IPS-20b (cell line): ENCODE results near the gene MICAL3.

Experiments
- H3K27ac ChIP-seq: one replicate; pipeline ENCODE4 v1.5.1; 2013; ENCODE audit warnings: low read length
- H3K27me3 ChIP-seq: 2 replicates; pipeline ENCODE4 v1.6.1; 2013; ENCODE audit warnings: mild to moderate bottlenecking, low read length, inconsistent platforms; ENCODE audit not compliant: insufficient read depth
- H3K36me3 ChIP-seq: 2 replicates; pipeline ENCODE4 v1.6.1; 2013; ENCODE audit warnings: low read depth, mild to moderate bottlenecking, inconsistent platforms, low read length, moderate library complexity; ENCODE audit not compliant: insufficient read depth
- H3K4me1 ChIP-seq: 2 replicates; pipeline ENCODE4 v1.6.1; 2013; ENCODE audit warnings: mild to moderate bottlenecking, control low read depth, inconsistent platforms, low read length, moderate library complexity; ENCODE audit not compliant: insufficient read depth
- H3K4me3 ChIP-seq: 2 replicates; pipeline ENCODE4 v1.5.1; 2013; ENCODE audit warnings: mild to moderate bottlenecking, low read length, inconsistent platforms
- H3K9ac ChIP-seq: 2 replicates; pipeline ENCODE4 v1.6.1; 2013; ENCODE audit warnings: low read depth, mild to moderate bottlenecking, inconsistent platforms, low read length, moderate library complexity
- H3K9me3 ChIP-seq: 2 replicates; pipeline ENCODE4 v1.6.1; 2013; ENCODE audit warnings: mild to moderate bottlenecking, low read depth, low read length, inconsistent platforms; ENCODE audit not compliant: insufficient read depth

The MICAL3 gene

DNA sequence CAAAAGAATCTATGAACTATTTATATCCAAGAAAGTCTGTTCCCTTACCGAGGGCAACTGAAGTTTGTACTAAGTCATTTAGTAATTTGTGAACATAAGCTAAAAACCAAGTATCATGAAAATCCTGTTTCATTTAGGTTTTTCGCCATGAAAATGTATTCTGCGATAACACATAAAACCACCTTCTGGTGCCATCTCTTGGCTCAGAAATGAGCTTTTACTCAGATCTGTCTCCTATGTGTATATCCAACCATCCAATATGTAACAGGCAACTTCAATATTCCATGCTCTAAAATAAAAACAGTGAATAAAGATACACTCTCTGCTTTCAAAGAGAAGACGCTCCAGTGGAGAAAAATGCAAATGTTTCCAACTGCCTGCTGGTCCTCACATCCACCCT lies 132.0 kb downstream of the MICAL3 start:
- Histone ChIP-seq H3K27ac (no peak overlapping the region), H3K36me3 (peaks cover 67% of the 10 kb centered on the region), H3K4me3 (no peak overlapping the region), H3K9me3 (no peaks in the 10 kb centered on the region), H3K9ac (no peak overlapping the region), H3K4me1 (no peaks in the 10 kb centered on the region), H3K27me3 (no peaks in the 10 kb centered on the region)

DNA sequence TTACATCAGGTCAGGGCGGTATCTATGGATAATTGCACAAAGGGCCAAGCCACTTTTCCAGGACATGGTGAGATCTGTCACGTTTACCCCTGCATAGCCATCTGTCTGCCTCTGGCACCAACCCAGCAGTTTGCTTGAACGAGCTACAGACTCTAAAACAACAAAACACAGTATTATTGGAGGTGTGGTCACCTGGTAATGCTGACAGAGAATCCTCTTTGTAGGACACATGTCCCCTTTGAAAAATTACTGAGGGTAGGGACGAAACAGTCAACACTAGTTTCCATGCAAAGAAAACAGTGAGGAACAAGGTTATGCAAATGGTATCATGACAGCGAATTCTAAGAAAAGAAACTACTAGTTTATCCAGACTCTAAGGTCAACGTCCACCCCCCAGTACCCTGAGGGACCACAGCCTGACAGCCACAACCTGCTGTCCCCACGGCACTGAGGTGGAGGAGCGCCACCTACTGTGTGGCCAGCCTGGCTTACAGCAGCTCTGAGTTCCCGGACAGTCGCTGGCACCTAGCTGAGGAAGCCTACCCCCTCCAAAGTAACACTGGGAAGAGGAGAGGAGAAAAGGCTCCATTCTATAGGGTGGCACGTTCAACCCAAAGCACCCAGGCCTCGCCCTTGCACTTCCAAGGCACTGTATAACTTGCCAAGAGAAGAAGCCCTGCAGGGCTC lies 132.7 kb downstream of the MICAL3 start:
- Histone ChIP-seq H3K36me3 (peaks cover 73% of the 10 kb centered on the region), H3K9me3 (no peaks in the 10 kb centered on the region), H3K27ac (no peak overlapping the region)

DNA sequence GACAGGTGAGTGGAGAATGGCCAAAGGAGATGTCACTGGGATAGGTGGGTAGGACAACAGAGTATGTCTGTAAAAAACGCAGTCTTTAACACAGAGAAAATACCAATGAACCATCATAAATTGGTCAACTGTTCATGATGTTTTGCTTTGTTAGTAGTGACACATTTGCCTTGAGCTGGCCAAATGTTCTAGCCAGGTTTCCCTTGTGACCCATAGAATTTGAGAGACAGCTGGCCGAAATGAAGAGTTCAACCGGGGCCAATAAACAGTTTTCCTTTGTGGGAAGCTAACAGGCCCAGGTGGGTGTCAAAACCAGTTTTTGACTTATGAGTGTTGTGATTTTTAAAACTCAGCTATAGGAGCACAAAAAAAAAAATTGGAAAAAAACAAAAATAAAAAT lies 133.5 kb downstream of the MICAL3 start:
- no peak overlapping the region for H3K27ac ChIP-seq
- H3K4me1 ChIP-seq = no peaks in the 10 kb centered on the region
- H3K4me3 ChIP-seq = no peak overlapping the region
- peaks cover 69% of the 10 kb centered on the region for H3K36me3 ChIP-seq
- no peaks in the 10 kb centered on the region for H3K27me3 ChIP-seq
- no peaks in the 10 kb centered on the region for H3K9me3 ChIP-seq
- no peak overlapping the region for H3K9ac ChIP-seq

More for the DNA sequence above, 132.7 kb downstream of the MICAL3 start:
- H3K4me1 ChIP-seq = no peaks in the 10 kb centered on the region
- H3K4me3 ChIP-seq = no peak overlapping the region
- H3K27me3 ChIP-seq = no peaks in the 10 kb centered on the region
- no peak overlapping the region for H3K9ac ChIP-seq

DNA sequence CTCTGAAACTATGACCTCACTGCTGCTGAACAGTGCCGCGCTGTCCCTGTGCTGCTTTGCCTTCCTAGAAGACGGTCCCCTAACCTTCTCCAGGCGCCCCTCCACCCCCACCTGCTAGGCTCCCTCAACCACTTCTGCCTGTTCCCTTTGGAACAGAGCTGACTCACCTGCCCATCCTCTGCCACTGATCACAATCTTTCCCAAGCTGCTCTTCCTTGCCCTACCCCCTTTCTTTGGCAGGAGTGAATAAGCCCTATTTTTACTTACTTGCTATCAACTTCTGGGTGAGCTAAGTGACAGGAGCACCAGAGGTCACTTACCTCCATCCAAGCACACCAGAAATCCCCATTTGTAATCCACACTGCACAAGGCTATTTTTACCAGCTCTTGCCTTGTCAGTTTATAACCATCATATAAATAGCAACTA lies 134.1 kb downstream of the MICAL3 start:
- no peaks in the 10 kb centered on the region for H3K27me3 ChIP-seq
- H3K4me3 ChIP-seq = no peak overlapping the region
- no peaks in the 10 kb centered on the region for H3K4me1 ChIP-seq
- H3K9me3 ChIP-seq = no peaks in the 10 kb centered on the region
- no peak overlapping the region for H3K9ac ChIP-seq
- peaks cover 69% of the 10 kb centered on the region for H3K36me3 ChIP-seq
- no peak overlapping the region for H3K27ac ChIP-seq

DNA sequence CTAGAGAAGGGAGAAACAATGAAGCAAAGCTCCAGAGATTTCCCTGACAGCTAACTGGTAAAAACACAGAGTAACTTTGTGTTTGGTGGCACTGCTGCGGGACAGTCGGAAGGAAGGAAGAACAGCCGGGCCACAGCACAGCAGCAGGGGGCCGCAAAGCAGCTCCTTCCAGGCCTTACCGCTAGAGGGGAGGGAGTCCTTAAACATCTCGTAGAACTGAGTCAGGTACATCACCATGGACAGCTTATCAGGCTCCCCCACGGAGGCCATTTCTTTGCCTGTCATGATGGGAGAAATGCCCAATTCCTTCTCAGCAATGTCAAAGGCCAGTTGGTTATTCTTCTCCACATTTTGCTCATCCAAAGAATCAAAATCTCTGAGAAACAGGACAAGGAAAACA lies 135.5 kb downstream of the MICAL3 start:
- Histone ChIP-seq H3K27ac (no peak overlapping the region), H3K9me3 (no peaks in the 10 kb centered on the region), H3K36me3 (peaks cover 62% of the 10 kb centered on the region), H3K4me3 (no peak overlapping the region), H3K9ac (no peak overlapping the region), H3K4me1 (no peaks in the 10 kb centered on the region), H3K27me3 (no peaks in the 10 kb centered on the region)

DNA sequence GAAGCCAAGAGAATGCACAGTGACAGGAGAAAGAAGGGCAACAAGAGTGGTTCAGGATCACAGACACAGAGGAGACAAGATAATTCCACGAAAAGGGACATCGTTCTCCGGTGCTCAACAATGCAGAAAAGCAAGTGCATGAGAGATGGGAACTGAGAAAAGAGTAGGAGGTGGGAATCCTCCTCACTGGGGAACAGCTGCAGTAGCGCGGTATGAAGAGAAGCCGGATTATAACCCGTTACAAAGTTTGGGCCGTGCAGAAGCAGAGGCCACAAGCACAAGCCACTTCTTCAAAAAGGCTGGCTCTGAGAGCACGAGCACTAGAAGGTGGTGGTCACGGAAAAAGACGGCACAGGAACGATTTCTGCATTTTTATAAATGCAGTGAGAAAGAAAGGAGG lies 135.9 kb downstream of the MICAL3 start:
- no peak overlapping the region for H3K4me3 ChIP-seq
- H3K9ac ChIP-seq = no peak overlapping the region
- H3K36me3 ChIP-seq = peaks cover 57% of the 10 kb centered on the region
- H3K27me3 ChIP-seq = no peaks in the 10 kb centered on the region
- no peaks in the 10 kb centered on the region for H3K4me1 ChIP-seq
- H3K9me3 ChIP-seq = no peaks in the 10 kb centered on the region
- H3K27ac ChIP-seq = no peak overlapping the region

DNA sequence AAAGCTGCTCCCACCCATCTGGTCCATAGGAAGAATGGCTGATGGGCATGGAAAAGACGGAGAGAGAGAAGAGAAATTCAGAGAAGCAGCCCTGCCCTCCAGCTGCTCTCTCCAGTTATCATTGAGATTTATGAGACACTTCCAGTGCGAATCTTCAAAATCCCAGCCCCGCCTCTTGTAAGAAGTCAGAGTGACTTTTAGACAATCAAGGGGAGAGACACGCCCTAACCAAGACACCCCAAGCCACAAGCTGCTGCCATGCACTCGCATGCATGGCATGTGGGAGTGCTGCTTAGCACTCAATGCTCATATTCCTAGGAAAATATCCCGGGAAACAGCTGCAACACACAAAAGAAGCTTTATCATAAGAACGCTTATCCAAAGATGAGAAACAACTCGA lies 139.5 kb downstream of the MICAL3 start:
- H3K9ac ChIP-seq = no peak overlapping the region
- no peak overlapping the region for H3K27ac ChIP-seq
- H3K4me1 ChIP-seq = no peaks in the 10 kb centered on the region
- no peak overlapping the region for H3K4me3 ChIP-seq
- peaks cover 52% of the 10 kb centered on the region for H3K36me3 ChIP-seq
- peaks cover 17% of the 10 kb centered on the region for H3K27me3 ChIP-seq
- no peaks in the 10 kb centered on the region for H3K9me3 ChIP-seq

DNA sequence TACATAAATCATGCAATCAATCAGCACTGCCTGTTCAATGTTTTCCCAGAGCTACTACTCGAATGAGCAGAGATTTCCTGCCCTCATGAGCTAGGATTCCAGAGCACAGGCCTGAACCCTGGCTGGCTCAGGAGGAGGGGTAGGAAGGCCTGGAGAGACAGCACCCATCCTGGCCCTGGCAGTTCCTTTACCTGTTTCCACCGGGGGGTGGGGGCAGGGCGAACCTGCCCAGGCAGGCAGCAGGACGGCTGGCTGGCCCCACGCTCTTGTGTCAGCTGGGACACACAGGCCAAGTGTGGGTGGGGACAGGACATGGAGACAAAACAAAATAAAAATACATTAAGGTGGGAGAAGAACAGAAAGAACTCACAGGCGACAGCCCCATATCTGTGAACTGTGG lies 140.3 kb downstream of the MICAL3 start:
- Histone ChIP-seq H3K9me3 (no peaks in the 10 kb centered on the region), H3K4me3 (no peak overlapping the region), H3K9ac (no peak overlapping the region), H3K36me3 (peaks cover 59% of the 10 kb centered on the region), H3K27me3 (peaks cover 25% of the 10 kb centered on the region), H3K27ac (no peak overlapping the region), H3K4me1 (no peaks in the 10 kb centered on the region)

DNA sequence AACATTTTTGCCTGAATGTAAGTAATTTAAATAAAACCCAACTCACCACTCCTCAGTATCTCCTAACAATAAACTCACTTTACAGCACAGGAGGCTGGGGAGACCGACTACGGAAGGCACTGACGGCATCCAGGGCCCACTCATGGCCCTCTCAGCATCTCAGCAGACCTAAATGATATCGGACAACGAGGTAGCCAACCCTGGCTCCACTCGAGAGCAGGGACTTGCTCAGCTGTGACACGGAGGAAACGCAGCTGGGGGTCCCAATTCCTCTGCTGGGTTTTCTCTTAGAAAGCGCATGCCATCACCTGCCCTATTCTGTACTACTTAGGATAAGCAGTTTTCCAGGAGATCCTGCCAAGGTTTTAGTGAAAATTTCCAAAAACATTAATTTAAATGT lies 141.0 kb downstream of the MICAL3 start:
- Histone ChIP-seq H3K27me3 (peaks cover 33% of the 10 kb centered on the region), H3K9me3 (no peaks in the 10 kb centered on the region), H3K27ac (no peak overlapping the region), H3K4me1 (no peaks in the 10 kb centered on the region), H3K36me3 (peaks cover 57% of the 10 kb centered on the region), H3K9ac (no peak overlapping the region), H3K4me3 (no peak overlapping the region)

DNA sequence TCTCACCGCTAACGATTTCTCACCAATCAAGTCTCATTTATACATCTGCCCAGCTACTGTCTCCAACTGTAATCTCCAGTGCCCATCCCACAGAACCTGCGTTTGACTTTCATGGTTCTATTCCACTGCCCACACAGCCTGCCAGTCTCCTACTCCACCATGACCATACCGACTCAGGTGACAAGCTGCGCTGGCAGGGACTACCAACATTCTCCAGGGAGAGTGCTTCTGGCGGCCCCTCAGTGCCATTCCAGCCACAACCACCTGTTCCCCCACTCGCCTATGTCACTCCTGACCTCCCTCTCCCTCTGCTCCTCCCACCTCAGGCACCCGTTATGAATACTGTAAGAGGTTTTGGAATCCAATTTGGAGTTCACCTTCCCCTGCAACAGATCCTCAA lies 141.6 kb downstream of the MICAL3 start:
- H3K4me1 ChIP-seq = no peaks in the 10 kb centered on the region
- peaks cover 39% of the 10 kb centered on the region for H3K27me3 ChIP-seq
- H3K27ac ChIP-seq = no peak overlapping the region
- H3K9ac ChIP-seq = no peak overlapping the region
- H3K4me3 ChIP-seq = no peak overlapping the region
- no peaks in the 10 kb centered on the region for H3K9me3 ChIP-seq
- peaks cover 50% of the 10 kb centered on the region for H3K36me3 ChIP-seq

DNA sequence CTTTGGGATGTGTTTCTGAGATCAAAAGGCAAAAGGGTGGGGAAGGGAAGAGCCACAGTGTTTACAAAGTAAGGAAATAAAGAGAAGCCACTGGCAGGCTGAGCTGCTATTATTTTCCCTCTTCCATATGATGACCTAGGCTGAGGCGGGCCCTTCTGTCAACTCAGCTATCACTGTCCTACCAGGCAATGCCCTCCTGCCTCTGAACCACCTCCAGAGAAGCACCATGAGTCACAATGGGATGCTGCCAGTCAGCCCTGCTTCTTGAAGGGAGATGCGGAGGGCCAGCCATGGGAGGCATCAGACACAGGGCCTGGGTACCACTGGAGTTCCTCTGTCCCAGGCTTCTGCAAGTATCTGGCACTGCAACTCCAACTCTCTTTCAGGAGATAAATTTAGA lies 142.2 kb downstream of the MICAL3 start:
- no peaks in the 10 kb centered on the region for H3K4me1 ChIP-seq
- peaks cover 45% of the 10 kb centered on the region for H3K36me3 ChIP-seq
- H3K27ac ChIP-seq = no peak overlapping the region
- peaks cover 45% of the 10 kb centered on the region for H3K27me3 ChIP-seq
- H3K9me3 ChIP-seq = no peaks in the 10 kb centered on the region
- no peak overlapping the region for H3K4me3 ChIP-seq
- H3K9ac ChIP-seq = no peak overlapping the region

DNA sequence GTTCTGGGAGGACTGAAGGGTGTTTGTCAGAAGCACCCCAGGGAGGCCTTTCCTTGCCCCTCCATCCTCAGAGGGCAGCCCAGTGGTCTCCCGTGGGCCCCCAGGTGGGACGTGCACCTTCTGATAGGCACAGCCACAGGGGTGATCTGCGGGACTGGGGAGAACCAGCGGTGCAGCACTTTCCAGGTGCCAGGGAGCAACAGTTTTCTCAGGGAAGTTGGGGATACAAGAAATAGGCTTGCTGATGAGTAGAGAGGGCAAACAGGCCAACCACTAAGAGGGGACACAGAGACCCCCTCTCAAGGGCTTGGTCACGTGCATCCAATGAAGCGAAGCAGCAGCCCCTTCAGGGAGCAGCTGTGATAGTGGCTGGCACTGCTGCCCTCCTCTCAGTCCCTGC lies 143.0 kb downstream of the MICAL3 start:
- Histone ChIP-seq H3K4me1 (no peaks in the 10 kb centered on the region), H3K4me3 (no peak overlapping the region), H3K9me3 (no peaks in the 10 kb centered on the region), H3K27ac (no peak overlapping the region), H3K27me3 (peaks cover 53% of the 10 kb centered on the region), H3K9ac (no peak overlapping the region), H3K36me3 (peaks cover 41% of the 10 kb centered on the region)
